Cardiac septum (tissue), 1 donor: Measurements from ENCODE around the gene CAMK2N2. TPM values are rescaled to one million over a fixed set of nuclear protein-coding genes. Genes with fewer than 3 reads are reported as not detected.
"Not testable (repeated sequence)": the region's sequence is repeated elsewhere in the genome, so short reads cannot be mapped to it uniquely, and the experiment has no call there.

ENCODE experiments used
- DNase-seq: peaks from one replicate; pipeline ENCODE4 v3.0.0-alpha.2; 2020; ENCODE audit warnings: low spot score
- intact Hi-C: fragments of 100-400 bp; cut with DNase I; formaldehyde crosslinking; loops from one replicate; pipeline ENCODE4 v1.14.0; 2022
- total RNA-seq: library from RNA; stranded (reverse); fragmentation: NEBNext Ultra II Directional; extraction: Animal tissue kit (Norgen Biotek cat#: 25700); gene quantifications from one replicate; pipeline ENCODE4 v1.2.1, GENCODE V29; 2021
- donor health status: DM: no; HTN: no; CAD: no.

The CAMK2N2 gene
- total RNA-seq, 1 donor from 2014 or later, result 0.30 TPM

GRCh38 chr3:184275961-184276910, 14.9 kb upstream of the CAMK2N2 start, which contains the start of gene ECE2:
ECE2 (plus strand) TSS chr3:184276022; CDS start chr3:184276154, 132 bp downstream.
- intact Hi-C loops, result no loop called here
- DNase-seq, result no peak

- DNase-seq, result no peak
- intact Hi-C loops, result no loop called here
Measured at GRCh38 chr3:184275381-184275701, 14.0 kb upstream of the CAMK2N2 start.

GRCh38 chr3:184272269-184272668, 10.9 kb upstream of the CAMK2N2 start:
- intact Hi-C loops, result no loop called here
- no peak for DNase-seq

GRCh38 chr3:184267249-184267648, 5.9 kb upstream of the CAMK2N2 start:
- DNase-seq, intact Hi-C loops: not testable (repeated sequence)

GRCh38 chr3:184262764-184263179, 1.4 kb upstream of the CAMK2N2 start:
- intact Hi-C loops, result no loop called here
- DNase-seq, result no peak

GRCh38 chr3:184261854-184262763, 756 bp upstream of the CAMK2N2 start:
- DNase-seq, result no peak
- intact Hi-C loops, result no loop called here

GRCh38 chr3:184260724-184261269, 556 bp downstream of the CAMK2N2 start:
- no peak for DNase-seq

GRCh38 chr3:184259878-184260723, 1.3 kb downstream of the CAMK2N2 start:
- intact Hi-C loops, result no loop called here
- DNase-seq, result no peak

More at GRCh38 chr3:184260724-184261269, 556 bp downstream of the CAMK2N2 start:
- intact Hi-C loops, result no loop called here

GRCh38 chr3:184259396-184259877, 1.9 kb downstream of the CAMK2N2 start:
- DNase-seq, result no peak
- intact Hi-C loops, result no loop called here

- no peak for DNase-seq
- intact Hi-C loops, result no loop called here
Measured at GRCh38 chr3:184258926-184259325, 2.4 kb downstream of the CAMK2N2 start.

GRCh38 chr3:184257083-184257915, 4.1 kb downstream of the CAMK2N2 start:
- intact Hi-C loops, result no loop called here

GRCh38 chr3:184255291-184256039, 5.9 kb downstream of the CAMK2N2 start:
- intact Hi-C loops, result no loop called here
- DNase-seq, result no peak

More at GRCh38 chr3:184257083-184257915, 4.1 kb downstream of the CAMK2N2 start:
- DNase-seq, result no peak

GRCh38 chr3:184250167-184250828, 11.1 kb downstream of the CAMK2N2 start:
- intact Hi-C loops, result no loop called here
- peak; percentile 88 for DNase-seq

GRCh38 chr3:184249412-184250166, 11.8 kb downstream of the CAMK2N2 start, which contains the start of gene EEF1AKMT4:
EEF1AKMT4 (plus strand) TSS chr3:184249672; CDS start chr3:184249695, 23 bp downstream.
- intact Hi-C loops, result loop anchor here (1.0 to 5.0 kb wide), 7 partner anchors 50 to 352 kb away; partner anchors contain the start of genes ABCC5, ABCF3, AP2M1 and DVL3
- peak; percentile 95 for DNase-seq
